GM18858 (cell line): ENCODE data around the gene PKP4.
"Not testable (repeated sequence)": the region's sequence is repeated elsewhere in the genome, so short reads cannot be mapped to it uniquely, and the experiment has no call there.

Experiments
- ATAC-seq: cut with Tn5 transposase; IDR thresholded peaks from one replicate; pipeline ENCODE4 v1.9.1; 2021; ENCODE audit not compliant: unreplicated experiment

PKP4 gene

DNA sequence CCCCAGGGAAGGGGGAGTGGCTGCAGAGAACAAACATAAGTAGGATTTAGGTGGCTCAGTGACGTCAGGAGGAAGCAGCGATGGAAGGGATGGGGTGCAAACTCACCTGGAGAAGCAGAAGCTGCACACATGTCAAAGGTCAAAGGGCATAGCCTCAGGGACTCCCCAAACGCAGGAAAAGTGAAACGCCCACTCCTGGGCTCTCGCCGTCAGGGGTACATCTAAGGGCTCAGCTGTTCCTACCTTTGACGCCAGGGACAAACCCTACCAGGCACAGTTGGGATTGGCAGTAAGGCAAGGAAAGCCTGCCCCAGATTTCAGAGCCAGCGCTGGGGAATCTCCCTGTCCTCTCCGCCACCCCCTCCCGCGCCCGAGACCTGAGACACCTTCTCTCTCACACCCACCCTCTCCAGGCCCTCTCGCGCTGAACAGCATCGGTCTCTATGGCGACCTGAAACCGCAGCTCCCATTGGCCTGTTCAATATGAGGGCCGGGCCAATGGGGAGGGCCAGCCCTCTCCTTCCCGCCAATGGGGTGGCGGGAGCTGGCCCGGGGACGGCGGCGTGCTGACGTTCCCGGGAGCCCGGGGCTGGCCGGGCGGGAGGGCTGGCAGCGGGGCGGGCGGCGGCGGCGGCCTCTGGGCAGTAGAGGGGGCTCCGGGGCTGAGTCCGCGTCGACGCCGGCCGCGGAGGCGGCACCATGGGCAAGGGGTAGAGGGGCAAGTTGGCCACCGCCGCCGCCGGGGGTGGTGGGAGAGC, at the start of gene PKP4, which contains the start of gene CCDC148:
PKP4 (plus strand) TSS at position 644 of the 758 bp plus-strand sequence. CDS start 76,233 bp downstream, outside the sequence.
CCDC148 (minus strand) TSS at position 445 of the 758 bp plus-strand sequence; CDS start at position 131, 314 bp downstream.
- ATAC-seq: peak; percentile 91

DNA sequence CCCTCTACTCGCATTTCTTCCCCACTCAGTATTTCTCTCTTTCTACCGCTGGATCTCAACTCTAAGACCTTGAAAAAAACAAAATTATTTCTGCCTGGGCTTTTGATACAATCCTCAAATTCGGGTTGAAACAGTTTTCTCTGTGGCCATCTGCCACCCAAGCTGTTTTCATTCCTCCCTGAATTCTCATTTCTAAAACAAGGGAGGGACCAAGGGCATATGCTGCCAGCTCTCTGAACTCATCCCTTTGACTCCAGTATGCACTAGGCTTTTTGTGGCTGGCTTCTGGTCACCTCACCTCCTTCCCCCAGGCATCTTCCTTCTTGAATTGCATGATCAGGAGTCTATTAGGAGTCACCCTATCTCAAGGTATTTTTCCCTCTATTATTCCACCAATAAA, 49.7 kb upstream of the PKP4 start:
- ATAC-seq: no peak

DNA sequence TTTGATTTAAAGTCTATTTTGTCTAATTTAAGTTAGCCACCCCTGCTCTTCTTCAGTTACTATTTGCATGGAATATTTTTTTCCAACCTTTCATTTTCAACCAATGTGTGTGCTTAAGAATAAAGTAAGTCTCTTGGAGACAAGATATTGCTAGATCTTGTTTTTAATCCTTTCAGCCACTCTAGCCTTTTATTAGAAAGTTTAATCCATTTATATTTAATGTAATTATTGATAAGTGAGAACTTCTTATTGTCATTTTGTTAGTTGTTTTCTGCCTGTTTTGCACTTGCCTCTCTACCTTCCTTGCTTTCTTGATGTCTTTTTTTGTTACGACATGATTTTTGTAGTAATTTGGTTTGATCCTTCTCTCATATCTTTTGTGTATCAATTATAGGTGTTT, 46.6 kb upstream of the PKP4 start:
- no peak for ATAC-seq

GRCh38 chr2:158411748-158412147, 45.0 kb upstream of the PKP4 start:
- no peak for ATAC-seq

- ATAC-seq: no peak
Measured at GRCh38 chr2:158412206-158412605, 44.5 kb upstream of the PKP4 start.

GRCh38 chr2:158413581-158413980, 43.2 kb upstream of the PKP4 start:
- ATAC-seq: no peak

DNA sequence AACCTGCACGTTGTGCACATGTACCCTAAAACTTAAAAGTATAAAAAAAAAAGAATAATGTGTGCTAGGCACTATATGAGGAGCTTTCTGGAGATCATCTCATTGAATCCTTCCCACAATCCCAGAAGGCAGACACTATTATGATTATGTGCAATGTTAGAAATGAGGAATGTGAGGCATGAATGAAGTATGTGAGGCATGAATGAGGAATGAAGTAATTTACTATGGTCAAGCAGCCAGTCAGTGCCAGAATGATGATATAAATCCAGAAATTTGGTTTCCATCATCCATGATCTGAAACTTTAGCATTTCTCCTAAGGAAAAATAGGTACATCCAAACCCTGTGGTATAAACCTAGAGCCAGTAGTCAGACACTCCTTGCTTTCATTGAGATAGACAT, 42.2 kb upstream of the PKP4 start:
- ATAC-seq: no peak

GRCh38 chr2:158432117-158432516, 24.6 kb upstream of the PKP4 start:
- ATAC-seq: no peak

GRCh38 chr2:158433716-158434115, 23.0 kb upstream of the PKP4 start:
- not testable (repeated sequence) for ATAC-seq

GRCh38 chr2:158439062-158439461, 17.7 kb upstream of the PKP4 start:
- not testable (repeated sequence) for ATAC-seq

DNA sequence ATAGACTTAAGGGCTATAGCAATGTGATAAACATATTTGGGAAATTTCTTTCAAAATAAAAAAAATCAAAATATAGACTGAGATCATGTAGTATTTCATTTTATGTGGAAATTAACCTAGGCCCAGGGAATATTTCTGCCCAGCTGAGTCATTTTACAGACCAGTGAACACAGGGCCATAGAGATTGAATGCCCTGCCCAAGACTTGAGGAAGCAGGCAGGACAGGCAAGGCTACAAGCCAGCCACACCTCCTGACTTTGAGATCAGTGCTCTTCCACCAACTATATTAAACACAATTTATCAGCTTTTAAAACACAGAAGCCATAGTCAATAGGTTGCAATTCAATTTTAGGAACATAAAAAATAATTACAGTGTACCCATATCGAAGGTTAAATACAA, 13.1 kb upstream of the PKP4 start:
- ATAC-seq: no peak

- ATAC-seq: peak; percentile 13
Measured at GRCh38 chr2:158457092-158457825, 507 bp downstream of the PKP4 start.

DNA sequence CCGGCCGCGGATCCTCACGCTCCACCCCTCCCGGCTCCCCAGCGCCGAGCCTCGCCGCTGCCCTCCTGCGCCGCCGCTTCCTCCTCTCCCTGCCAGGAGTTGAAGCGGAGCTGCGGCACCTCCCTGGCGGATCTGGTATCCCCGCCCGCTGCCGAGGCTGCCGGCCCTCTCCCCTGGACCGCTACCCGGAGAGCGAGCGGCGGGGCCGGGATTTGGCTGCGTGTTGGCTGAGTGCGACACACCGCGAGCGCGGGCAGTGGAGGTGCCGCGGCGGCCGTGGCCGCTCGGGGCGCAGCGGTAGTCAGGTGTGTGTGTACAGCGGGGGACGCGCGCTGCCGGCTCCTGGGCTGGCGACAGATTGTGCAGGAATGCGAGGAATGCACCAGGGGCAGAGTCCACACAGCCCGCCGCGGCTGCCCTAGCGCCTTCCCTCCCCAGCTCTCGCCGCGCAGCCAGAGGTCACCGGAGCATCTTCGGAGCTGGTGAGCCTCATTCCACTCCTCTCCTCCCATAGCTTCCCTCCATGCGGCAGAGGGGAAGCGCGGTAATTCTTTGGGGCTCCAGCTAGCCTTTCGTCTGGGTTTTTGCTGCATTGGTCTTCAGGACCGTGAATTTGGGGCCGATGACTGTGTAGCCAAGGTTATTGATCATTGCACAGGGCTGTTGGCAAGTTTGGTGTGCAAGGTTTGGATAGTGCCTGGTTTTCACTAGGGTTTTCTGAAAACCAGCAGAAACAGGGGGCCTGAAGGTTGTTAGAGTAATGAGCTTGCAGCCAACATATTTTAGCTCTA, 1.3 kb downstream of the PKP4 start:
- peak; percentile 39 for ATAC-seq

GRCh38 chr2:158458617-158458920, 1.8 kb downstream of the PKP4 start:
- no peak for ATAC-seq

DNA sequence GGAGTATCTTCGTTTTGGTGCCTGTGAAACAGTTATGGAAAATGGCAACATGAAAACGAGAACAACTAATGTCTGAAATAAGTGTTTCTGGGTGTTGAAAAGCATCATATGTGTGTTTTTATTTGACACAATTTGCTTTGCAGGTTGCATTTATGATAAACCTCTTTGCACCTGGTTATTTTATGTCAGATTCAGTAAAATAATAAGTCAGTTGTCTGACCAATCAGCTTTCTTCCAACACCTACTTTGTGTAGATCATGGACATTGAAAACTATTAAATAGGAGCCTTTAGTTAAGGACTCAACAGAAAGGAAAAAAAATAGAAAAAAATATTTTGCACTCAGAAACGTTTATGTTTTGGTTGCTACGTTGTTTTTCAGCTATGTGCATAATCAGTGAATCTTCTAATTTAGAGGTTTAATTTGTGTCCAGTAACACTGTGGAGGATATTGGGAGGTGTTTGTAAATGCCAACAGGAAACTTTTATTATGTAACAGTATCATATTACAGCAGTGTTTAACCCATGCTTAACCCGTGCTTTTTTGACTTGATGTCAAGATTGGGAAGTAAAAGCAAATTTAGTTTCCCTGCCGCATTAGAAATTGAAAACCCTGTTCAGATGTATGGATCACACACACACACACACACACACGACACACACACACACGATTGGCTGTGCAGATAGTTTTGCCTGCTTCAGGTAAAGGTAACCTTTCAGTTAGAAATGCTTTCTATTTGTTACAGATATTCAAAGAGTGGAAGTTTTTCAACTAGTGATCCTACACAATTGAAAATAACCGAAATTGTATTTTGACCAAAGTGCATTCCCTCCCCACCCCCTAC, 2.6 kb downstream of the PKP4 start:
- no peak for ATAC-seq

GRCh38 chr2:158460632-158461297, 4.0 kb downstream of the PKP4 start:
- peak; percentile 9 for ATAC-seq

GRCh38 chr2:158463496-158464095, 6.8 kb downstream of the PKP4 start:
- ATAC-seq: no peak

- ATAC-seq: peak; percentile 55
Measured at GRCh38 chr2:158464426-158465281, 7.9 kb downstream of the PKP4 start.

- ATAC-seq: no peak
Measured at GRCh38 chr2:158467248-158467647, 10.5 kb downstream of the PKP4 start.
